Pancreas (tissue), 10 donors: ENCODE measurements around the gene TMEM223. TPM values are rescaled to one million over a fixed set of nuclear protein-coding genes. Genes with fewer than 3 reads are reported as not detected.
"Not testable (repeated sequence)": the region's sequence is repeated elsewhere in the genome, so short reads cannot be mapped to it uniquely, and the experiment has no call there.

Source experiments
- ATAC-seq, 4 donors: fragments of 200-7000 bp; cut with Tn5 transposase; one replicate each; pipeline versions ENCODE4 v1.8.0 to v1.9.1; 2020; ENCODE audit warnings: mild to moderate bottlenecking in 4 of 4, moderate library complexity in 4 of 4
- DNase-seq, 6 donors: peaks; one replicate each; pipeline ENCODE4 v3.0.0-alpha.2; 2020
- FAIRE-seq: peaks from 2 replicates; lab custom pipeline; 2012; peaks lifted over from hg19 to GRCh38; lab: Jason Lieb, UNC
- H3K27ac ChIP-seq, 4 donors: fragments of 200-600 bp; sonication (generic); 1 replicate in 3 of 4; 2 replicates in 1 of 4; pipeline versions ENCODE4 v1.5.0 to v1.8.0; 2020
- H3K27me3 ChIP-seq, 4 donors: fragments of 200-600 bp; one replicate each; pipeline ENCODE4 v1.8.0; 2021
- H3K36me3 ChIP-seq, 3 donors: fragments of 200-600 bp; sonication (generic) in 1 of 3; one replicate each; pipeline versions ENCODE4 v1.5.0 to v1.8.0; 2020 to 2021
- H3K4me1 ChIP-seq, 3 donors: fragments of 200-600 bp; one replicate each; pipeline ENCODE4 v1.8.0; 2021
- H3K4me3 ChIP-seq, 4 donors: fragments of 200-600 bp; sonication (generic) in 2 of 4; one replicate each; pipeline versions ENCODE4 v1.5.0 to v1.8.0; 2020 to 2021
- H3K9me3 ChIP-seq, 4 donors: fragments of 200-600 bp; one replicate each; pipeline ENCODE4 v1.8.0; 2021
- CTCF ChIP-seq, 4 donors: fragments of 200-600 bp; sonication (generic) in 3 of 4; IDR thresholded peaks; one replicate each; pipeline versions ENCODE4 v1.5.0 to v1.8.0; 2021; ENCODE audit warnings: antibody characterized with exemption in 4 of 4
- WGBS, 2 donors: extraction: QIAGEN DNeasy Blood & Tissue Kit; methylation state at CpG; one replicate each; pipeline ENCODE4 v1.1.7; 2013; 5-methylcytosine and 5-hydroxymethylcytosine counted together
- intact Hi-C, 3 donors: fragments of 100-400 bp; cut with DNase I; formaldehyde crosslinking; loops; one replicate each; pipeline versions ENCODE4 v1.11.1 to v1.14.2; 2022
- polyA plus RNA-seq, 2 donors: library from polyadenylated mRNA; stranded (reverse); fragments of 200-250 nt; gene quantifications; one replicate each; pipeline ENCODE4 v1.2.3, GENCODE V29; 2013
- total RNA-seq, 6 donors: library from RNA; stranded (reverse); fragmentation: NEBNext Ultra II Directional in 4 of 6; extraction: Animal tissue kit (Norgen Biotek cat#: 25700) in 4 of 6; gene quantifications; one replicate each; pipeline versions ENCODE4 v1.2.1 to v1.2.4, GENCODE V29; 2021 to 2023
- donor health status: healthy with polysubstance abuse.
- donor health status: DM: no; HTN: no; CAD: no; lungs with moderate emphysema.
- donor health status: DM: no; HTN: no; CAD: no.
- donor health status: control.
- donor health status: control.
- donor health status: Bipolar disorder and iron deficiency.
- donor health status: DM: yes; HTN: yes; CAD: no.
- donor health status: DM: no; HTN: no; CAD: no.
- donor health status: DM: no; HTN: no; CAD: no.
- donor health status: DM: yes; HTN: yes; CAD: no.

TMEM223 gene
- total RNA-seq (1 to 10 TPM; 5.0 to 9.1 (median 6.9) TPM), polyA plus RNA-seq (10 to 100 TPM; 16.3 to 16.6 TPM)

- intact Hi-C loops, result no loop called here
- WGBS, 2 donors, result 0 to 1% methylated on average over 53 to 58 of the region's 58 CpGs
- DNase-seq, result peak; percentile 82 to 94 (median 86)
- FAIRE-seq, result no peak
- no peaks in the 10 kb centered on the region for H3K27me3 ChIP-seq
- H3K27ac ChIP-seq, result peak within 1 kb of the TSS; percentile 71 to 79 (median 73)
- TF ChIP-seq CTCF (IDR thresholded peaks at IDR 0.05), result peak in 1 of 4 donors; percentile 10
- peaks cover 7 to 23% (median 19%) of the 10 kb centered on the region in 3 donors for H3K4me1 ChIP-seq
- peak within 1 kb of the TSS; percentile 85 to 98 (median 93) for H3K4me3 ChIP-seq
- ATAC-seq, result peak; percentile 75 to 92 (median 84)
- peaks cover 0 to 27% (median 24%) of the 10 kb centered on the region in 3 donors for H3K36me3 ChIP-seq
- no peaks in the 10 kb centered on the region for H3K9me3 ChIP-seq
Observed at GRCh38 chr11:62791501-62792201, at the start of gene TMEM223. Gene TMEM223 (minus strand): TSS chr11:62792006. CDS start chr11:62791994, 12 bp downstream.

- Histone ChIP-seq H3K4me1 (peaks cover 6 to 13% (median 7%) of the 10 kb centered on the region in 3 donors), H3K4me3 (peak overlapping the region in 3 of 4 donors; percentile 79 to 95 (median 82)), H3K27ac (peak overlapping the region; percentile 92 to 99 (median 98))
- H3K27me3 ChIP-seq, H3K36me3 ChIP-seq, intact Hi-C loops, FAIRE-seq, H3K9me3 ChIP-seq: not testable (repeated sequence)
- peak; percentile 55 to 78 (median 68) for DNase-seq
- peak; percentile 19 to 44 (median 26) for ATAC-seq
- 0 to 1% methylated on average over 41 of the region's 41 CpGs for WGBS, 2 donors
Observed at GRCh38 chr11:62840721-62841360, 49.0 kb upstream of the TMEM223 start.

GRCh38 chr11:62839050-62839945 is 47.5 kb upstream of the TMEM223 start, which contains the start of gene WDR74:
Gene WDR74 (minus strand): TSS chr11:62839590. CDS start chr11:62839570, 20 bp downstream.
- intact Hi-C loops, result no loop called here

GRCh38 chr11:62835336-62835735 is 43.5 kb upstream of the TMEM223 start:
- H3K9me3 ChIP-seq, result no peaks in the 10 kb centered on the region
- no peak for DNase-seq
- intact Hi-C loops, result no loop called here
- no peak for TF ChIP-seq CTCF (IDR thresholded peaks at IDR 0.05)
- H3K4me1 ChIP-seq, result peaks cover 4 to 16% (median 6%) of the 10 kb centered on the region in 3 donors
- no peak for FAIRE-seq
- no peak for ATAC-seq
- peaks cover 0 to 14% (median 0%) of the 10 kb centered on the region in 3 donors for H3K36me3 ChIP-seq
- WGBS, 2 donors, result 66 to 76% methylated on average over 8 of the region's 8 CpGs
- H3K27me3 ChIP-seq, result no peaks in the 10 kb centered on the region
- H3K27ac ChIP-seq, result no peak overlapping the region
- H3K4me3 ChIP-seq, result no peak overlapping the region

More at GRCh38 chr11:62839050-62839945, 47.5 kb upstream of the TMEM223 start, which contains the start of gene WDR74:
- Histone ChIP-seq H3K27me3 (no peaks in the 10 kb centered on the region), H3K27ac (peak within 1 kb of the TSS; percentile 92 to 99 (median 98)), H3K4me3 (peak within 1 kb of the TSS; percentile 79 to 98 (median 88)), H3K9me3 (no peaks in the 10 kb centered on the region), H3K4me1 (peaks cover 6 to 13% (median 7%) of the 10 kb centered on the region in 3 donors), H3K36me3 (peaks cover 0 to 14% (median 0%) of the 10 kb centered on the region in 3 donors)
- WGBS, 2 donors, result 0 to 1% methylated on average over 62 of the region's 62 CpGs
- ATAC-seq (peak; percentile 71 to 81 (median 77)), FAIRE-seq (no peak), DNase-seq (peak; percentile 89 to 95 (median 92))
- no peak for TF ChIP-seq CTCF (IDR thresholded peaks at IDR 0.05)
